Hepatic stellate cell (primary cell): ENCODE results near the gene TYRO3.

ENCODE experiments used
- DNase-seq: peaks from one replicate; pipeline ENCODE4 v3.0.0; 2011; ENCODE audit warnings: low spot score

The TYRO3 gene

DNA sequence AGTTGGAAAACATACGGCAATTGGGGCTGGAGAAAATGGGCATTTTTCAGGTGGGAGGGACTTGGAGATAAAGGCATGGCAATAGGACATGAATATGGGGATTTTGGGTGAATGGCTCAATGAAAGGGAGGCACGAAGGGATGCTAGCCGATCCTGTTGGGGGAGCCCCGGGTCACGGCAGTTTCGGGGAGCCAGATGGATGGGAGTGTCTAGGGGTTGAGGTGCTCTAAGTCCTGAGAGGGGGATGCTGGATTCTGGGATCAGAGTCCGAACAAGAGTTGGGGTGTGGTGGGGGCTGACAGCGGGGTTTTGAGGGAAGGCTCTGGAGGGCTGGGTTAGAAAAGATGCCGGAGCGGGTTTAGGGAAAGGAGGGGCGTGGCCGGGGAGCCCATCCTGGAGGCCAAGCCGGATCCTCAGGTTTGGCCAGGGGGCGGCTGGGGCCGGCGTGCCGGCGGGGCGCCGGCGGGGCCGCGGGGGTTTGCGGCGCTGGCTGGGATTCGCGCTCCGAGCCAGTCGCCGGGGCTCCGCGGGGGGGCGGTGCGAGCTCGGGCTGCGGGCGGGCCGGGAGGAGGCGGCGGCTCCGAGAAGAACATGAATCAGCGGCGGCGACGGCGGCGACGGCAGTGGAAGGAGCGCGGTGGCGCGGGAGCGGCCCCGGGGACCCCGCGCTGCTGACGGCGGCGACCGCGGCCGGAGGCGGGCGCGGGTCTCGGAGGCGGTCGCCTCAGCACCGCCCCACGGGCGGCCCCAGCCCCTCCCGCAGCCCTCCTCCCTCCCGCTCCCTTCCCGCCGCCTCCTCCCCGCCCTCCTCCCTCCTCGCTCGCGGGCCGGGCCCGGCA, at the start of gene TYRO3:
TSS of gene TYRO3 (plus strand) at position 813 of the 839 bp plus-strand sequence. CDS start 46 bp downstream, outside the sequence.
- peak; percentile 81 for DNase-seq

DNA sequence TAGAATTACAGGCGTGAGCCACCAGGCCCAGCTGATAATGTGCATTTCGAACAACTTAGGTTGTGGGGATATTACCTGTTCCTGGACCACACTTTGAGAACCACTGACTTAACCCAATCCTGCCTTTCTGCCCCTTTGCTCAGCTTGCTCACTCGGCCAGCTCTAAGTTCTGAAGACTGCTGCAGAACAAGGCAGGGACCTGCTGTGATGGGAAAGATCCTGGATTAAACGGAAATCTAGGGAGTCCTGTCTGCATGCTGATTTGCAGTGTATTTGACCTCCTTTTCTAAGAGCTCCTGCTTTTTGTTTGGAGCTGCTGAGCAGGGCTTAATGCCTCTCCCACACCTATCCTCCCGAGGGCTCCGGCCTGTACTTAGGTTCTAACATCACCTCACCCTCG, 48.3 kb upstream of the TYRO3 start:
- no peak for DNase-seq

DNA sequence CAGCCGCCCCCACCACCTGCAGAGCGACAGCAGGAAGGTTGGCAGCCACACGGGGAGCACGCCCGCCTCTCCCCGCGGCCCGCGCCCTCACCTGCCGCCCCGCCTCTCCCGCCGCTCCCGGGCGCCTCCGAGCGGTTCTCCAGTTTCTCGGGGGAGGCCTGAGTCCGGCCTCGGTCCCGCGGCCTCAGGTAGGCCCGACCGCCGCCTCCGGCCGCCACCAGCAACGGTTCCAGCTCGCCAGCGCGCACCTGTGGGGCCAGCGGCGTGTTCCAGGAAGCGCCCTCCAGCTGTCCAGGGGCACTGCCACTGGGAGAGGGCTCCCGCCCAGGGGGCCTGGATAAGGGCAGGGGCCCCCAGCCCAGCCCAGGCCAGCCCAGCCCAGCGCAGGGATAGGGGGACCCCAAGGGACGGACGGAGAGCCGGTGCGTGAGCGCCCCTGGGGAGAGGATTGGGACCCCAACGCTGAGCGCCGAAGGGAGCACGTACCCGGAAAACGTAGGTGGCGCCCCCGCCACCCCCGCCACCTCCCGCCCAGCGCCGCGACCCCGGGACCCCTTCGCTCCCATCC, 47.6 kb upstream of the TYRO3 start:
- no peak for DNase-seq

DNA sequence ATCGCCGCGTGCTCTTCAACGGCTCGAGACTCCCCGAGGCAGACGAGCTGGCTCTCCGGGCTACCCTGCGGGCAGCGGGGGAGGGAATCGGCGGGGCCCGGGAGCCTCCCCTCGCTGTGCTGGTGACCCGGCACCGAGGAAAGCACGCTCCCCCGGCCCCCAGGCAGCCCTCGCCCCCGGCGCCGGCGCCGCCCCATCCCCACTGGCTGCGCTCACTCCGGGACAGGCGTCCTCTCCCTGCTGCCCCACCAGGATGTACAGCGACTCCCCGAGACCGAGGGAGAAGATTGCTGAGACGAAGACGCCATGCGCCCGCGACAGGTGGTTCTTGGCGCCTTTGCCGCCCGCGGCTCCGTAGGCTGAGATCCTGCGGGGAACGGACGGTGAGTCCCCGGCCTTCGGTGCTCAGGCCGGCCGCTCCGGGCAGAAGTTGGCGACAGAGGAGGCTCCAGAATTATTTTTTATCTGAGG, 47.1 kb upstream of the TYRO3 start:
- DNase-seq: no peak

DNA sequence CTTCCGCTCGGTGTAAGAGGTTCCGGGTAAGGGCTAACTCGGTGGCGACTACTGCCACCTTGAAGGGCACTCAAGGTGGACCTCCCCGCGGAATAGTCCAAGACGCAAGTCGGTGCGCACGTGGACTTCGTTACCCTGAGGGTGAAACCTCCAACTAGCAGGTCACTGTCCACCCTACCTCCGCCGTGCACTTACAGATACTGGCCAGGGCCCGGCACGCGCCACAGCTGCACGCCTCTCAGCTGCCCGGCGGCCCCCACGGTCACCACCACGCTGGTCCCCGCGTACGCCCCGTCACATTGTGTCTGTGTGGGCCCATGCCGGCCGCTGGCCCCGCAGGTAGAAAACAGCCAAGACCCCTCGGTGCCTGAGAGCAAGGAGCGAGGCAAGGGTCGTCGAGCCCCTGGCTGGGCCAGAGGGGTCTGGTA, 46.5 kb upstream of the TYRO3 start:
- DNase-seq: no peak

DNA sequence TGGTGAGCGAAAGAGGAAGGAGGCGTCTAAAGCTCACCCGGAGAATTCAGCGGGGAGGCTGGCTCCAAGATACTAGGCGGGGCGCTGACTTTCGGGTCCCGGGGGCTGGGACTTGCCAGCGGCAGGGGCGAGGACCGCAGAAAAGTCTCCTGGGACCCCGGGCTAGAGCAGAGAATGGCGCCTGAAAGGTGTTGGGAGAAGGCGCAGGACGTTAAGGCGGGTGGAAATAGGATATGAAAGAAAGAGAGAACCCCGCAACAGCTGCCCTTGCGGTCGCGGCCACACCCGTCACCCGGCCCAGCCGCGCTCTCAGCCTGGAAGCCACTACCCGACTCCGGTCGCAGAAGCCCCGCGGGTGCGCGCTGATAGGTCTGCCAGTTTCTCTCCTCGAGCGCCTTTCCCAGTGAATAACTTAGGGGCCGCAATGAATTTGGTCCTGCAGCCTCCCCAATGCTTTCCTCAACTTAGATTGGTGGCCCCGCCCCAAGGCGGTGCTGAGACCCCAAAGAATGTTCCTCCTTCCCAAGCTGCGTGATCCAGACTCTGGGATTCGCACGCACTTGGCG, 46.0 kb upstream of the TYRO3 start:
- DNase-seq: no peak

DNA sequence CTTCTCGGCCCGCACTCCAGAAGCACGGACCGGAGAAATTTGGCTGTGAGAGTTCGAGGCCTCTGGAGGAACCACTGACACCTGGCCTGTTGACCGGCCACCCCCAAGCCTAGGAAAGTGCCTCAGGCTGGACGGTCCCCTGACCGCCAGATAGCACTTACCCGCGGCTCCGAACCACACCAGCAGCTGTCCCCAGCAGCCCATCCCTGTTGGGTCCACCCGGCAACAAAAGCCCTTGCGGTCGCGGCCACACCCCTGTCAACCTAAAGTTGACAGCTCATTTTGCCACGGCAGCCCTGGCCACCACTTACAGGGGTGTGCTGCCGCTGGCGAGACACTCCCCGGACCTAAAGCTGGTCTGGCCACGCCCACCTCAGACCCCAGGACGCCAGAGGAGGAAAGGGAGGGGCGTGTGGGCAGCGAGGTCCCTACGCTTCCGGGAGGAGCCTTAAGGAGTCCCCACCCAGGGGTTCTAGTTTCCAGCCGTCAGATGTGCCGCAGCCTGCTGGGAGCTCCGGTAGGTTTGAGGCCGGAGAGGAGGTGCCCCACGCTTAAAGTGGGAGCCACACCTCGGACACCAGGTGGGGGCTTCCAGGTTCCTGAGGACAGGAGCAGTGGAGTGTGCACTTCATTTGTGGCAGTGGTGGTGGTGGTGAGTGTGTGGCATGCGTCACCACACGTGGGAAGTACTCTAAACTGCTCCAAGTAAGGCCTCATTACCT, 45.3 kb upstream of the TYRO3 start, which contains the start of gene LTK:
TSS of gene LTK (minus strand) at position 322 of the 722 bp plus-strand sequence. CDS start at position 204, 118 bp downstream.
- no peak for DNase-seq

DNA sequence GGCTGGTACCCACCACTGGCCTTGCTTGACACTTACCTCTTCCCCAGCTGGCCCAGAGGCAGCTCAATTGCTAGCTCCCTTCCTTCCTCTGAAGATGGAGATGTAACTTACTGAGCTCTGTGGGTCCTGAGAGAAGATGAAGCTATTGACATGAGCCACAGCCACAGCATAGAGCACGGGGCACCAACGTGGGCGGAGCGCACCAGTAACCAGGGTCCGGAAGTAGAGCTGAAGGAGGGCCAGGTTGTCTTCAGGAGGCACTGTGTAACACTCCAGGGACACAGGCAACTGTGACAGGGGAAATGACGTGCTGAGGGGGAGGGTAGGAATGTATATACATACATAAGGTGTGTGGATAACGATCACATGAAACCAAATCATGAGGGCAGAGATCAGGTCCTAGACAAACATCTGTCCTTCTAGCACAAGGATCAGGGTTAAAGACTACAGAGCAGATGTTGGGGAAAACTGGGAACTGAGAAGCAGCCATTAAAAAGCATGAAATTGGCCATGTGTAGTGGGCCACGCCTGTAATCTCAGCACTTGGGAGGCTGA, 41.0 kb upstream of the TYRO3 start:
- no peak for DNase-seq

DNA sequence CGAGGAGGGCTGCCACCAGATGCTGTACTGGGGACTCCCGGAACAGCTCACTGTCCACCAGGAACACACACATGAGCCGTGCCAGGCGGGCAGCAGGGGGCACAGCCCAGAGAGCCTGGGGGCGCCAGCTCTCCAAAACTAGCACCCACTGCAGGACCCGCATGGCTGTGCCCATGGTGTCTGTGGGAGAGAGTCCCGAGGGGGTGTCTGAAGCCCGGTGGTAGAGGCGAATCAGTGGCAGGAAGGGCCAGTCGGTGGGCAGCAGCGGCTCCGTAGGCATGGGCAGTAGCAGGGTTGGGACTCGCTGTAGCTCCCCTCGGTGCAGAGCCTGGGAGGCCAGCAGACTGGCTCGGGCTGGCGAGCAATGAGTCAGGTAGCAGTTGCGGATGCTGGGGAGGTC, 38.4 kb upstream of the TYRO3 start:
- no peak for DNase-seq

DNA sequence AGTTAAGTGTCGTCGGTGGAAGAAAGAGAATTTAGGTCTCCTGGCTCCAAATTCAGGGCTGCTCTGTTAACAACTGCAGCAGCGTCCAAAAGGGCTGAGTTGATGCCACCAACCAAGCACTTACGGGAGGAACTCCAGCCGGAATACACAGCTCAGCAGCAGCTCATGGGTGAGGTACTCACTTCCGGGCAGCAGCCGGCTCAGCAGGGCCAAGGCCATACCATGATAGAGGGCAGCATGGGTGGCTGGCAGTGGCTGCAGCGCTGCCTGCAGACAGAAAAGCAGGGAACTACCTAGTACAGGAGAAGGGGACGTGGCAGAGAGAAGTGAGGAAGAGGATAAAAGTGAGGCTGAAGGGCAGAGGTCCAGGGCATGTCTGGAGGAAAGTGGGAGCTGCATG, 37.4 kb upstream of the TYRO3 start:
- DNase-seq: no peak

DNA sequence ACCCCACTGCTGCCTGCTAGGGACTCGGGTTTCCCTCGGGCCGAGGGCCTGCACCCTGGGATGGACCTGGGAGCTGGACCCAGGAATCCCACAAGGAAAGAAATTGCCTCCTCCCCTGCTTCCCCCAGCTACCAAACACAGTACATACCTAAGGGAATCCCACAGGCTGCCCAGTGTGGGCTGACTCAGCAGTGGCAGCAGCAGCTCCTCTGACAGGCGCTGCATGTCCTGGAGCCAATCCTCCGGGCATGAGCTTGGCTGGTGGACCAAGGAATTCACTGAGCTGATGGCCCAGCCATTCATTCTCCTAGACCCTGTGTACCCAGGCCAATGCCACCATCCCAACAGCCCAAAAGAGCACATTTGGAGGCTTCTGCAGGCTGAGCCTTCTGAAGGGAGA, 35.9 kb upstream of the TYRO3 start:
- DNase-seq: no peak

DNA sequence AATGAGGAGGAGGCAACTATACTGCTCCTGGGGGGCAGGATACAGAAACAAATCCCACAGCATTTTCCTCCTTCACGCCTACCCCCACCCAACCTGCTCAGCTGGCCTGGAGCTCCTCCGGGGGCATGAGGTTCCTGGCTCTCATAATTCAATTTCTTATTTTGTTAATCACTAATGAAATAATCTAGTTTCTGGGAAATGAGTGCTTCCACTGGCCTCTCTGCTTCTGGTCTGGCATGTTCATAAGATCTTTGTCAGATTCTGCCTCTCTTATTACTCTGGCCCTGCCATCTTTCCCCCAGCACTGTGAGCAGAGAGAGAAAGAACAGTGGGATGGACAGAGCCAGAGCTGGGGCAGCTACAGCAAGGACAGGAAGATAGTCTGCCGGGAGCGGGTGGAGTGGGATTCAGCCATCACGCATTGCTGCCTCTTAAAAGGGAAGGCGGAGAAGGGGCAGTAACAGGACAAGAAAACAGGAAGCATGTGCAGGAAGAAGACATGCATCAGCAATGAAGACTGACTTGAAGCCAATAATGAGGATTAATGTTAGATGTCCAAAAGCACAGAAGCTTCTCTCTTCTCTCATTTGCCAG, 28.6 kb upstream of the TYRO3 start:
- DNase-seq: no peak

DNA sequence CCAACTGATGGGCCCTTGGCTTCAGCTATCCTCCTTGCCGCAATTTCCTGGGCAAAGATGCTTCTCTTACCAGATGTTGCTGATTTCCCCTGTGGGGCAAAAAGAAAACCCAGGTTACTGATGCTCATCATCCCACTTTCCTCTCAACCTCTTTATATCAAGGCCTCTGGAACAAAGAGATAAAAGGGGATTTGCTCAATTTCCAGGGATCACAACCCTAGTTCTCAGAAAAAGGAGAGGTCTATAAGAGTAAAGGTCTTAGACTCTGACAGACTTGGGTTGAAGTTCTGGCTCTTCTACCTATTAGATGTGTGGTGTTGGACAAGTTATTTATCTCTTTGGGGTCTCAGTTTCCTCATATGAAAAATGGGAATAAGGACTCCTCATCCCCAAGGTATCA, 23.5 kb upstream of the TYRO3 start:
- DNase-seq: no peak

DNA sequence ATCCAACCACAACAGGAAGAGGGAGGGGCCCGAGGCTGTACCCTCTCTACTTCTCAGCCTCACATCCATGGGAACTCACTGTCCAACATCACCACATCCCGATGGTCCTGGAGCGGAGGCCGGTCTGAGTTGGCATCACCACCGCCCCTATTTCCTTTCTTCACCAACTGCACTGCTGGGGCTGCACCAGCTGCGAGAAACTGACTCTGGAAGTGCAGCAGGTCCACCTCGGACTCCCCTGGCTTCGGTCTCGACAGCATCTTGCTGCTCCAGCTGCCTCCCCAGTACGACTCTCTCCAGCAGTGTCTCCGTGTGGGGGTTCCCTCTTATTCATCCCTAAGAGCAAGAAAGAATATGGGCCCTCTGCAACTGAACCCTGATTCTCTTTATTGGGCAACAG, 22.1 kb upstream of the TYRO3 start:
- DNase-seq: no peak

DNA sequence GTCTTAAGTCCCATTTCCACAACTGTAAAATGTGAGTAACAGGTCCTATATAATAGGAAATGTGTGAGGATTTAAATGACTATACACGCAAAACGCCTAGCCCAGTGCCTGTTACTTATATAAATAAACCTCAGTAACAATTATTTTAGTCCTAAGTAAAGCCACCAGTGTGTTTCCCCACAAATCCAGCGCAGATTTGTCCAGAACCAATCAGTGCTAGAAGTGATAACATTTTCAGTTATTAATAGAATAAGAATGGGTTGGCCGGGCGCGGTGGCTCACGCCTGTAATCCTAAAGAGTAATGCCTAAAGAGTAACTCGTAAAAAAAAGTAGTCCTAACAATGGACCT, 15.5 kb upstream of the TYRO3 start:
- no peak for DNase-seq

DNA sequence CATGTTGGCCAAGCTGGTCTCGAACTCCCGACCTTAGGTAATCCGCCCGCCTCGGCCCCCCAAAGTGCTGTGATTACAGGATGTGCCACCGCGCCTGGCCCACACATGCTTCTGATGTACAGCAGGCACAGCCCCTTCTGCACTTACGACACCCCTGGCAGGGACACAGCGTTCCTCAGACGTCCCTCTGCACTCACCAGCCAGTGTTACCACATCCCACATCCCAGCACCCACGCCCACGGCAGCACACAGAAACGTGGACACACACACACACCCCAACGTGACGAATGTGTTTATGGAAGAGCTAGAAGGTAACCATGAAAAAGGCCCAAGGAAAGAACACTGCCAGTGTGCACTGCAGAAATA, 14.4 kb upstream of the TYRO3 start:
- no peak for DNase-seq

DNA sequence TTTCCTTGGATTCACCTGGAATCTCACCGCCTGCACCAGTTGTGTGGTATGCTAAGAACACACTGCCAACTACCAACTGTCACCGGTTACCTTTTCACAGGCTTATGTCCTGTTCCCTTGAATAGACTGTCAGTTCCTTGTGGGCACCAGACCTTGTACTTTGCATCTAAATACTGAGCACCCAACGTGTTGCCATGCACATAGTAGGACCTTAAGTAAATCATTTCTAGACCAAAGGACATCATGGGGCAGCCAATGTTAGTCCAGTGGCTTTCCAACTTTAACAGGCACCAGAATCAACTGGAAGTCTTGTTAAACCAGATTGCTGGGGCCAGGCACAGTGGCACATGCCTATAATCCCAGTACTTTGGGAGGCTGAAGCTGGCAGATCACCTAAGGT, 13.8 kb upstream of the TYRO3 start:
- no peak for DNase-seq

DNA sequence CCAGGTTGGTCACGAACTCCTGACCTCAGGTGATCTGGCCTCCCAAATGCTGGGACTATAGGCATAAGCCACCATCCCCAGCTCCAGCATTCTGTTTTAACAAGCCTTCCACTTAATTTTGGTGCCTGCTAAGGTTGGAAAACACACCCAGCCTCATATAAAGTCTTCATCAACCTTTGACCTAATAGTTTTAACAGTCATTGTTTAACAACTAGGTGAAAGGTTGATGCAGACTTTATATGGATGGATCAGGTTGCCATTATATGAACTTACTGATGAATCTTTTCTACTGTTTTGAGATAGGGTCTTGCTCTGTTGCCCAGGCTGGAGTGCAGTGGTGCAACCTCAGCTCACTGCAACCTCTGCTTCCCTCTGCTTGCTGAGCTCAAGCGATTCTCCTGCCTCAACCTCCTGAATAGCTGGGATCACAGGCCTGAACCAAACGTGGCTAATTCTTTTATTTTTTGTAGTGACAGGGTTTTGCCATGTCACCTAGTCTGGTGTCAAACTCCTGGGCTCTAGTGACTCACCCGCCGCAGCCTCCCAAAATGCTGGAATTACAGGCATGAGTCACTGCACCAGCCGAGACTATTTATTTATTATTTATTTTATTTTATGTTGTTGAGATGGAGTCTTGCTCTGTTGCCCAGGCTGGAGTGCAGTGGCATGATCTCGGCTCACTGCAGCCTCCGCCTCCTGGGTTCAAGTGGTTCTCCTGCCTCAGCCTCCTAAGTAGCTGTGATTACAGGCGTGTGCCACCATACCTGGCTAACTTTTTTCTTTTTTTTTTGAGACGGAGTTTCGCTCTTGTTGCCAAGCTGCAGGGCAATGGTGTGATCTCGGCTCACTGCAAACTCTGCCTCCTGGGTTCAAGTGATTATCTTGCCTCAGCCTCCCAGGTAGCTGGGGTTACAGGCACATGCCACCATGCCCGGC, 11.9 kb upstream of the TYRO3 start:
- DNase-seq: no peak

DNA sequence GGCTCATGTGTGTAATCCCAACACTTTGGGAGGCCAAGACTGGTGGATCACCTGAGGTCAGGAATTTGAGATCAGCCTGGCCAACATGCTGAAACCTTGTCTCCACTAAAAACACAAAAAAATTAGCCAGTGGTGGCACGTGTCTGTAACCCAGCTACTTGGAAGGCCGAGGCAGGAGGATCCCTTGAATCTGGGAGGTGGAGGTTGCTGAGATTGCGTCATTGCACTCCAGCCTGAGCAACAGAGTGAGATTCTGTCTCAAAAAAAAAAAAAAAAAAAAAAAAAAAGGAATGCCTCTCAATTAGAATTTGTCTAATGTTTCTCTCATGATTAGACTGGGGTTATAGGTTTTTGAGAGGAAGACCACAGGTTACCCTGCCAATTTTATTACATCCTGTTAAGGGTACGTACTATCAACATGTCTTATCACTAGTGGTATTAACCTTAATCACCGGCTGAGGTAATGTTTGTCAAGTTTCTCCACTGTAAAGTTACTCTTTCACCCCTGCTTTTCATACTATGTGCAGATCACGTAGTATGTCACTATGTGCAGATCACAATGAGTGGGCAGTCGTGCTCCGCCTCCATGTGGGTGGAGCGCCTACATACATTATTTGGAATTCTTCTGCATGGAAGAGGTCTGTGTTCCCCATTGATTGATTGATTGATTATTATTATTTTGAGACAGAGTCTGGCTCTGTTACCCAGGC, 8.8 kb upstream of the TYRO3 start:
- DNase-seq: no peak

DNA sequence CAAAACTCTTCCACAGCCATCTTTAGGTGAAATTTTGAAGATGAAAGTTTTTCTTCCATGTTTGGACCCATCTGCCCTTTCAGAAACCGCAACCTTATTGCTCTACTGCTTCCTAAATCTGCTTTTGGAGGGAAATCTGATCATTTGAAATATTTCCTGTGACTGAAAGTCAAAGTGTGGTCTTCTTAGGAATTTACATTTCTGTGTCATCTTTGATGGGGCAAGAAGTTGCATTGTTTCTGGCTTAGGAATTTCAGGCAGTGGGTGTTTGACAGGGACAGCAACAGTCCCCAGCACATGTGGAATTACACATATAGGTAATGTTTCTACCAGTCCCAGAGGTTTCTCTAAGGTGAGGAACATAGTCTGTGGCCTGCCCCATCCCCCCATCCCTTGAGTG, 5.3 kb upstream of the TYRO3 start:
- no peak for DNase-seq
